H54 (cell line): ENCODE results near the gene TNS1.

Experiments used
- DNase-seq: peaks from one replicate; pipeline ENCODE4 v3.0.0; 2011; ENCODE audit warnings: low spot score, mixed read lengths; ENCODE audit not compliant: insufficient read length
- FAIRE-seq: peaks from 3 replicates; lab custom pipeline; 2011; peaks lifted over from hg19 to GRCh38; lab: Jason Lieb, UNC
- POLR2A ChIP-seq: IDR thresholded peaks from 2 replicates; pipeline ENCODE4 v1.6.1; 2011; ENCODE audit warnings: low read depth, mild to moderate bottlenecking, low read length

Gene TNS1

GRCh38 chr2:217903859-217904613 is 98.8 kb downstream of the TNS1 start:
- FAIRE-seq = no peak
- no peak for TF ChIP-seq POLR2A
- DNase-seq = no peak

DNA sequence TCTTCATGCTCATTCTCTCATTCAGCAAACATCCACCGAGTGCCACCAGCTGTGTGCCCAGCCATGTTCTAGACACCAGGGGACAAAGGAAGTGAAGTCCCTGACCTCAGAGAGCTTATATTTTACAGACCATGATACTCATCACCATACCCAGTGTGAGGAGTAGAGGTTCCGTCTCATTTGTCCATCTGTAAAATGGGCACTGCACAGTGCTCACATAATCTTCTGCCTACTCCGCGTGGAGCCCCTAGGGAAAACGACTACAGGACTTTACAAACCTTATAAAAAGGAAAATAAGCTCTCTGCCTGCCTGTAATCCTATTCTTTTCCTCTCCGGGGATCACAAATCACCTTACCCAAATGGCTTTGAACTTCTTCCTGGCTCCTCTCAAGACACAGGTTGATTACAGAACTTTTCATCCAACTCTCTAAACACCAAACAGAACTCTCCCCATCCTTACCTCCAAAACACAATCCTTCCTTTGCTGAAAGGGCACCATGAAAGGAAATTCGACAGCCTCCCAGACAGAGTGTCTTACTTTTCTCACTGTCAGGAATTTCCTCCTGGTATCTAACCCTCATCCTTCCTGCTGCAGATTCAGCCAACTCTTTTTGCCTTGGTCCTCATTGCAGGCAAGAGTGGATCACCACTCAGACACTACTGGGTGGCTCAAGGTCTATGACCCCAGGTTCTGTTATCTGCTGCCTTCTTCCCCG is 99.5 kb downstream of the TNS1 start:
- no peak for TF ChIP-seq POLR2A
- DNase-seq (no peak), FAIRE-seq (no peak)

DNA sequence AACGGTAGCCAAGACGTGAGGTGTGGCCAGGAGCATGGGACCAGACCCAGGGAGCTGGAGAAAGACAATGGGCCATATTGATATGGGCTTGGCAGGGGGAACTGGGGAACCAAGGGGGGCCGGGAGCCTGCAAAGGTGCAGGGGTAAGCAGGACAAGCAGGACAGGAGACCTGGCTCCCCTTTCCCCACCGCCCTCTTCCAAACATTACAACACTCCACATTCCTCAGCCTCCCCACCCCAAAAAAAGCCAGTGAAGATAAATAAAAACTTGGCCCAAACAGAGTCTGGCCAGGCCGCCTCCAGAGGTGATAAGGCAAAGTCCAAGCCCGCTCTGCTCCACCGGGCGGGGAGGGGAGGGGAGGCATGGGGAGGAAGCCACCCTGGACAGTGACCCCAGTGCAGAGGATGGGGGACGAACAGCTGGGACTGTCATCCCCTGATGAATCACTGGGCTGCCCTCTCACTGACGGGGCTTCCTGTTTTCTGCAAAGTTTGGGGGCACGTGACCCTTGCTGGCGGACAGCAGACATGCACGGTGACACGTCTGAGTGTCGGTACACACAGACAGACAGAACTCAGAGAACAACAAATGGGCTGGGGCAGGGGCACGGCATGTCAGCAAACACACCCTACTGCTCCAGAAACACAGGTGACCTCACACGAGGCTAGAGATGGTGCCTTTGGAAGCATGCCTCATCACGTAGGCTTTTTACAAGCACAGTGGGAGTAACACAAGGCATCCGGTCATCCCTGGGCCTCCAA is 100.2 kb downstream of the TNS1 start:
- DNase-seq = no peak

GRCh38 chr2:217901835-217902378 is 100.9 kb downstream of the TNS1 start:
- FAIRE-seq = no peak
- no peak for DNase-seq
- TF ChIP-seq POLR2A = no peak

More for the DNA sequence above, 100.2 kb downstream of the TNS1 start:
- FAIRE-seq = no peak
- no peak for TF ChIP-seq POLR2A

DNA sequence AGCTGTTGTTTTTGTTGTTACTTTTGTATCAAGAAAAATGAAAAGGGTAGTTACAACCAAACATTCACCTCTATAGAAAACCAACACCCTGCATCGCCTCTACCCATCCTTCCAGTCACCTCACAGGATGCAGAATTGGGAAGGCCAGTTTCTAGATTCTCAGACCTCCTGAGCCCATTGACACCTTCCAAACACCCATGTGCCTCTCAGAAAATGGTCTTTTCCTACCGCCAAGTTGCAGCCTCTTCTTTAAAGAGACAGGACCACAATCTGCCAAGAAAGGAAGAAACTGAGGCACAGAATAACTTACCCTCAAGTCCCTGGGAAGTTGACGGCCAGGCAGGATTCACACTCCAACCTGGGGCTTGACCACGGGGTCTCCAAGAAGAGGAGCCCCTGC is 101.4 kb downstream of the TNS1 start:
- DNase-seq (no peak), FAIRE-seq (no peak)
- TF ChIP-seq POLR2A = no peak

- FAIRE-seq (no peak), DNase-seq (no peak)
- no peak for TF ChIP-seq POLR2A
These were observed 101.9 kb downstream of the TNS1 start for GRCh38 chr2:217900780-217901360.

GRCh38 chr2:217900010-217900779 is 102.6 kb downstream of the TNS1 start:
- DNase-seq (no peak), FAIRE-seq (no peak)
- no peak for TF ChIP-seq POLR2A

DNA sequence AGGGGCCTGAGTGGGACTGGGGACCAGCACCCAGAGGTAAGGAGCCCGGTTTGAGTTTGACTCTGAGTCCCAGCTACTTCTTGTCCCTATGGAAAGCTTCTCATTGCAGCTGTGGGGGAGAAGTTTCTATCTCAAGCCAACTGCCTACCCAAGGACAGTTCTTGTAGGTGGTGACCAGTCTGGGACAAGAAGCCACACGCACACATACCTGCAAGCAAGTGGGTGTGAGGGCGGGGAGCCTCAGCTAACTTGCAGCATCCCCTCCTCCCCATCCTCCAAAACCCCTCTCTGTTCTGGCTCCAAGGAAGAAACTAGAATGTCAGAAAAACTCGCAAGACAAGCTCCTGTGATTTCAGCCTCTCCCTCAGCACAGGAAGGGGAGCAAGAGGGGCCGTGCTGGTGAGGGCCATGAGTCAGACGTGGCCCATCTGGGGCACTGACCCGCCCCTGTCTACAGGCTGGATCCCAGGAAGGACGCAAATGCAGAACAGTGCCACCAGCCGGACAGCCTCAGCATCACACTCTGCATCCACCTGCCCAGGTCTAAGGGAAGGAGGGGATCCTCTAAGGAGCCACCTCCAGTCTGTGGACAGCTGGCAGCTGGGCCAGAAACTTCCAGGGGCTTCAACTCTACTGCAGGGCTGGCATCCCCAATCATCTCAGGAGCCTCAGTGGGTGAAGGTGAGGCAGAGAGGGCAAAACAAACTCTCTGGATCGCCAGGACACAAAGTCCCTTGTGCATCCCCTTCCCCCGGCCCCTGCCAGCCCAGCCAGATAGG is 103.4 kb downstream of the TNS1 start:
- no peak for TF ChIP-seq POLR2A
- FAIRE-seq (peak; percentile 71), DNase-seq (peak; percentile 97)

GRCh38 chr2:217897816-217898806 is 104.7 kb downstream of the TNS1 start:
- no peak for FAIRE-seq
- no peak for DNase-seq
- no peak for TF ChIP-seq POLR2A

DNA sequence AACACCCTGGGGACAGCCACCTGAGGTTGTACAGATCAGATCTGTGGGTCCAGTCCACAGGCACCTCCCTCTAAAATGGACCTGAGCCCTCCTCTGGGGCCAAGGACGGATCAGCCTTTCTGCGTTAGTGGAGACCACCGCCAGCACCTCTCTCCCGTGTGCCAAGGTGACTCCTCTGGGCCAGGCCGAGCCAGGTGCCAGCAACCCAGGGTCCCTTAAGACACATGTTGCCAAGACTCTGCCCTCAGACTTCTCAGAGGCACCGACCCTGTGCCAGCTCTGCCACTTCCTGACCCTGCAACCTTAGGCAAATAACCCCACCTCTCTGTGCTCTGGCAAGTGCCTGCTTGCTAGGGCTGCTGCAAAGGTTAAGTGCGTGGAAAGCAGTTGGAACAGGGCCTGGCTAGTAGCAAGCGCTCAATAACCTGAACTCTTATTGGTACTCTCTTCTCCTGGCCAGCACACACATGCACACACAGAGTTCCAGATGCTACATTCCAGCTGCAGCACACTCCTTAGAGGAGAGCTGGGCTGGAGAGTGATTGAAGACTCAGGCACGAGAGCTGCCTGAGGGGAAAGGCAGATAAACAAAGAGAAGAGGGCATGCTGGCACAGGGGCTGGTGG is 105.6 kb downstream of the TNS1 start:
- DNase-seq (no peak), FAIRE-seq (no peak)
- TF ChIP-seq POLR2A = no peak
